GM12875 (cell line): ENCODE measurements around the gene HS6ST3.

Experiments
- H3K4me3 ChIP-seq: one replicate; pipeline ENCODE4 v1.5.1; 2011; ENCODE audit warnings: low read depth, low read length, control low read depth
- TF ChIP-seq, protein P1 (sequence below): IDR thresholded peaks from 2 replicates; pipeline ENCODE4 v1.5.1; 2011; ENCODE audit warnings: low read depth, mild to moderate bottlenecking, control low read depth, inconsistent platforms, low read length, moderate library complexity, borderline replicate concordance; ENCODE audit not compliant: insufficient read depth

HS6ST3 gene

DNA sequence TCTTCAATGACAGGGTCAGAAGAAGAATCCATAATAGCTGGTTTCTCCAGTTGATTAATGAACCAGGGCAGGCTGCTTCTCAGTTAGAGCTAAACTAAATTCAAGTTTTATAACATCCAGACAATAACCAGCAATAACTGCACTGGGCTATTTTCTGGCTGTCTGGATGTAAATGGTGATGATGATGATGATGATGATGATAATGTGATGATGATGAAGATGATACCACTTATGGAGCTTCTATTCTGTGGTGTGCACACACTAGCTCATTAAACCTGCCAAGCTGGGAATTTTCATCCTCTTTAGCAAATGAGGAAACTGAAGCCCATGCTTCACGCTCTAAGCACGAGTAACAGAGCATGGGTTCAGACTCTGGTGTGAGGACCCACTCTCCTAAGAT lies 772.2 kb downstream of the HS6ST3 start:
- no peak overlapping the region for H3K4me3 ChIP-seq
- TF ChIP-seq, protein P1, sequence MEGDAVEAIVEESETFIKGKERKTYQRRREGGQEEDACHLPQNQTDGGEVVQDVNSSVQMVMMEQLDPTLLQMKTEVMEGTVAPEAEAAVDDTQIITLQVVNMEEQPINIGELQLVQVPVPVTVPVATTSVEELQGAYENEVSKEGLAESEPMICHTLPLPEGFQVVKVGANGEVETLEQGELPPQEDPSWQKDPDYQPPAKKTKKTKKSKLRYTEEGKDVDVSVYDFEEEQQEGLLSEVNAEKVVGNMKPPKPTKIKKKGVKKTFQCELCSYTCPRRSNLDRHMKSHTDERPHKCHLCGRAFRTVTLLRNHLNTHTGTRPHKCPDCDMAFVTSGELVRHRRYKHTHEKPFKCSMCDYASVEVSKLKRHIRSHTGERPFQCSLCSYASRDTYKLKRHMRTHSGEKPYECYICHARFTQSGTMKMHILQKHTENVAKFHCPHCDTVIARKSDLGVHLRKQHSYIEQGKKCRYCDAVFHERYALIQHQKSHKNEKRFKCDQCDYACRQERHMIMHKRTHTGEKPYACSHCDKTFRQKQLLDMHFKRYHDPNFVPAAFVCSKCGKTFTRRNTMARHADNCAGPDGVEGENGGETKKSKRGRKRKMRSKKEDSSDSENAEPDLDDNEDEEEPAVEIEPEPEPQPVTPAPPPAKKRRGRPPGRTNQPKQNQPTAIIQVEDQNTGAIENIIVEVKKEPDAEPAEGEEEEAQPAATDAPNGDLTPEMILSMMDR: no peak

DNA sequence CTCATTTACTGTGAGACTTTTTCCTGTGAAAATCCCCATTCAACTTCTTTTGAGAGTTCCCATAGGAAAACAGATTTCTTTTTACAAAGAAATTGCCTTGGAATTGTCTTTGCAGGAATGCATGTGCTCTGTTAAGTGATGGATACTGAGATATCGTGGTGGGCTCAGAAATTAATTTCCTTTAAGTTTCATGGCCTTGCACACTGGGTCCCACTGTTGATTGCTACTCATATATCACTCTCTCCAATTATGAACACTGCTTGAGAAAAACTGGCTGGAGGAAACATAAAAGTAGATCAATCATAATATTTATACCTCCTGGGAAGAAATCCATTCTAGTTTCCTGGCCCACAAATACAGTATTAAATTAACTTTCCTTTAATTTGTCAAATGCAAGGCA lies 773.1 kb downstream of the HS6ST3 start:
- TF ChIP-seq, protein P1: no peak
- no peak overlapping the region for H3K4me3 ChIP-seq

DNA sequence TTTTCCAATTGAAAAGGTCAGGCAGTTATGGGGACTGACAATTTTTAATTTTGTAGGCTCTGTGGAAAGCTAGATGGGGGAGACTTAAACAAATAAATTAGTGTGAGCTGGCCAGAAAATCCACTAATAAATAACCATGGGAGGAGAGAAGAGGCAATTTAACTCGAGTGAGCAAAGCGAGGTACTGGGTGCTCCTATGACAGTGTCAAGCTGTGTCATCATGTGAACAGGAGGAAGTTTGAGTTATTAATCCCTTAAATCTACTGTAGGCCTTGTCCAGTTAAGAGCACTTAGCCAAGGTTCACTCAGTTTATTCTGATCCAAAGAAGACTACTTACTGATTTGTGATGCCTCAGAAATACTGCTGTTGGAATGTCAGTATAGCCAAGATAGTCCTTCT lies 781.6 kb downstream of the HS6ST3 start:
- TF ChIP-seq, protein P1: no peak
- H3K4me3 ChIP-seq: no peak overlapping the region

DNA sequence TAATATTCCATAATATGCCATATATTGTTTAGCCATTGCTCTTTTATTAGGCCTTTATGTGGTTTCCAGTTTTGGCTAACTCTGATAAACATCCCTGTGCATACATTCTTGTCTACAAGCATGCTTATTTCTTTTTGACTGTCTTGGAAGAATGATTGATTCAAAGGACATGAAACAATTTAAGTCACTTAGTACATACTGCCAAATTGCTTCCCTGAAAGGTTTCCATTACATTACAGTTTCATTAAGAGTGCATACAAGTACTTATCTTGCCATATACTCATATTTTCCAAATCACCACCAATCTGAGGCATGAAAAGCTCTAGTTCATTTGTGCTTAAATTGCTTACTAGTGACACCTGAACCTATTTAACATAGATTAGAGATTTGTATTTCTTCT lies 790.5 kb downstream of the HS6ST3 start:
- TF ChIP-seq, protein P1: no peak
- no peak overlapping the region for H3K4me3 ChIP-seq
